Stimulated activated CD4-positive, alpha-beta T cell treated with anti-CD3 and anti-CD28 coated beads, Interleukin-4, amount 100 ng/mL, for 24 hours (primary cell): ENCODE data around the gene CYB561D1.

Source experiments
- DNase-seq: peaks from one replicate; pipeline ENCODE4 v3.0.0-alpha.2; 2020

The CYB561D1 gene

DNA sequence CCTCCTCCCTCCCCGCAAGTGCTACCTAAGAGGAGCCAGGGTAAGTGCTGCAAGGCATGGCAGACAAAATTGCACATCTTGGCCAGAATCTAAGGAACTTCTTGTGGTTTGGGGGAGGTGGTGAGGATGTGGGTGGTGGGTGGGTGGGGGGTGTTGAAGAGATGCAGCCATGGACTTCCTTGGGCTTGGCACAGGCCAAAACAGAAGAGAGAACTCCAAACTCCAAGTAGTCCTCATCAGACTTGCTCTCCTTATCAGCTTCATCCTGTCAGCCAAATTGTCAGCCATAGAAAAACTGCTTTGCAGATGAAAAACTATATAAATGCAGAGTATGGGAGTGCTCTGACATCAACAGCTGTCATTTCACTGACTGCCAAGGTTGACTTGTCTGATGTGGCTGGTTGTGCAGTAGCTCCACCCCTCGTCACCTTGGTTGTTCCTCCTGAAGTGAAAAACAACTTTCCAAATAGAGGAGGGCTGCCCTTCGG lies 8.5 kb downstream of the CYB561D1 start:
- DNase-seq = peak; percentile 43

DNA sequence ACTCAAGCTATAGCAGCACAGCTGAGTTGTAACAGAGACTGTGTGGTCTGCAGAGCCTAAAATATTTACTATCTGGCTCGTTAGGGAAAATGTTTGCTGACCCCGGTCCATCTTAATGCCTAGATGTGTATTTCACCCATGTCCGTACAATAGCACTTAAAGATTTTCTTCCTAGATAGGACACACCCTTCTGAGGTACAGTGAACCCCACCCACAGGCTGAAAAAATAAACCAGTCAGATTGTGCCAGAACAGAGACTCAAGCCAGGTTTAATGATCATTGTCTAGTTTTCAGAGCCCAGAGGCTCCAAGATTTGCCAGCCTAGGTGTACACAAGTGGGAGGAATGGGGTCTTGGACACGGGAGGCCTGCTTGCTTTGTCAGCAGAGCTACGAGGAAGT lies 10.0 kb downstream of the CYB561D1 start:
- no peak for DNase-seq

DNA sequence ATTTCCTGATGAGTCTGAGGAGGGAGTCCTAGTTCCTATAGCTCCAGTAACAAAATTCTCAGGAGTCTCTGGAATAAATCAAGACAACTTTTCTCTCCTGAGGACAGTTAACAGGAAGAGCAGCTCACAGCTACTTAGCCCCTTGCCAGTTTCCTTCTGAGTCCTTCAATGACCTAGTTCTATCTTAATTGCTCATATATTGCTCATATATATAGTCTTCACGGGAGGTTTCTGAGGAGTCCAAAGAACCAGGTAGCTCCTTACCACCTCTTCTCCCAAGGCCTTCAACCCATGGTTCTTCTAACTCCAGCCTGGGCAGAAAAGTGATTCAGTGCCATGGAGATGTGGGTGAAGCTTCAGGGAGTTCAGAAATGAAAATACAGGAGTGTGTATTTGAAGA lies 11.1 kb downstream of the CYB561D1 start:
- no peak for DNase-seq

DNA sequence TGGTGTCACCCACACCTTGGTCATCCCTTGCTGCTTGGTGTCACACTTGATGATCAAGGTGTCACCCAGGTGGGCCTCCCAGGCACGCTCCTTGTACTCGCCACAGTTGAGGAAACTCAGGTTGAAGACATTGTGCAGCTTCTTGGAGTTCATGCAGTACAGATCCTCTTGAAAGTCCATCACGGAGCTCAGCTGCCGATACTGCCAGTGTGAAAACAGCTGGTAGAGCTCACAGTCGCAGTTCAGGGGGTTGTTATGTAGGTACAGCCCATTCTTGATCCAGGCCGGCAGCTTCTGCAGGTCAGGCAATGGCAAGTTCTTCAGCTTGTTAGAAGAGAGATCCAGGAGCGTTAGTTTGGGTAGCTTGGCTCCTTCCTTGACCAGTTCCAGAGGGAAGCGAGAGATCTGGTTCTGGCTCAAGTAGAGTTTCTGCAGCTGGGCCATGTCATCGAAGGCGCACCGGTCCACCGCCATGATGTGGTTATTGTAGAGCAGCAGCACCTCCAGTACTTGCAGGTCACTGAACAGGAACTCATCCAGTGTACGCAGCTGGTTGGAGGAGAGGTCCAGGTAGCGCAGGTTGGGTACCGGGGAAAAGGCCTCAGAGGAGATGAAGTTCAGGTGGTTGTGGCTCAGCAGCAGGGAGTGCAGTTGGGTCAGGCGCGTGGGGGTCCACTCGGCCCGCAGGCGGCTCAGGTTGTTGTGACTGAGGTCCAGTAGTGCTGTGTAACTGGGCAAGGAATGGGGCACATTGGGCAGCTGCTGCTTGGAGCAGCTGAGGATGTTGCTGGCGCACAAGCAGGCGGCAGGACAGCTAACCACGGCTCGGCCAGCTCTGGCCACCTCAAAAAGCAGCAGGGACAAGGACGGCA lies 14.3 kb downstream of the CYB561D1 start:
- no peak for DNase-seq

DNA sequence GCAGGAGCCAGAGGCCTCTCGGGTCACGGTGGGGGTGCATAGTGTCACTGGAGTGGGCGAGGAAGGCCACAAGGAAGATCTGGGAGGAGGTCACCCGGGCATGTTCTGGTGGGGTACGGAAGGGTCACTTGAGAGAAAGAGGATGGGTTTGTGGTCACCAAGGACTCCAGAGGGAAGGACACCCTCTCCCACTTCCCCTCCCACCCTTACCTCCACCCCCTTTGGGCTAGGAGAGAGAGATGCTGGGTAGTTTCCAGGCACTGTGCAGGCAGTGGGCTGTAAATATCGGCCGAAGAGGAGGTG lies 14.9 kb downstream of the CYB561D1 start:
- no peak for DNase-seq

DNA sequence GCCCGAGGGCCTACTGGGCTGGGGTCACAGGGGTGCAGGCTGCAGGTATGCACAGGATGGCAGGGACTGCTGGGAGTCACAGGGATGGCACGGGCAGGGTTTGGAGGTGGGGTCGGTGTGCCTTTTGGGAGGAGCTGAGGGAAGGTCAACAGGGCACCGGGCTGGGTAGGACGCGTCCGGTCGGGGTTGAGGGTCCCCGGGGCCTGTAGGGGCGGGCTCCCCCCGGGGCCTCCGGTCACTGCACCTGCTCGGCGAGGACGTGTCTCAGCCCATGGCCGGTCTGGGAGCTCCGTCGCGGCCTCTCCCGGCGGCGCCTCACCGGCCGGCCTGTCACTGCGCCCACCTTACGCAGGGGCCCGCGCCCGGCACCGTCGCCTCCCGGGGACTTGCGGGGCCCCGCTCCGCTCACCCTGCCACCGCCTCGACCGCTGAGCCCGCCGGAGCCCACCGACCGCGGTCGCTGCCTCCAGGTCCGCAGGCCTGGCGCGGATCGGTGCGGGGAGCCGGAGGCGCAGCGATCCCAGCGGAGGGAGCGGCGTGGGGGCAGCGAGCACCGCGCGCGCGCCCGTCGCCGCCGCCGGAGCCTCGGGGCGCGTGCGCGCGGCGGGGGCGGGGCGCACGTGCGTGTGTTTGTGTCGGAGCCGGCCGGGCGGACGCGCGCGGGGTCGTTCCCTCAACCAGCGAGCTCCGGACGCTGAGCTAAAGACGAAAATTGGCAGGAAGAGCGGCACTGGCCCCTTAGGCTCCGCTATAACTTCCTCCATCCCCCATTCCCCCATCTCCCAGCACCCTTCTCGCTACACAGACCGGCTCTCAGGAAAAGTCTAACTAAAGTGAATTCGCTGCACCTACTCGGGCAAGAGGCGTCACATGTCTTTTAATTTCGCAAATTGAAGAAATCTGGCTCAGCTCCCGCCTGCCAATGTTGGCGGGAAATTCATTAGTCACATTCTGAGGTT lies 15.6 kb downstream of the CYB561D1 start, which contains the start of gene AMIGO1:
AMIGO1 (minus strand) TSS at position 552 of the 959 bp plus-strand sequence. CDS start 815 bp downstream, outside the sequence.
- peak; percentile 67 for DNase-seq

DNA sequence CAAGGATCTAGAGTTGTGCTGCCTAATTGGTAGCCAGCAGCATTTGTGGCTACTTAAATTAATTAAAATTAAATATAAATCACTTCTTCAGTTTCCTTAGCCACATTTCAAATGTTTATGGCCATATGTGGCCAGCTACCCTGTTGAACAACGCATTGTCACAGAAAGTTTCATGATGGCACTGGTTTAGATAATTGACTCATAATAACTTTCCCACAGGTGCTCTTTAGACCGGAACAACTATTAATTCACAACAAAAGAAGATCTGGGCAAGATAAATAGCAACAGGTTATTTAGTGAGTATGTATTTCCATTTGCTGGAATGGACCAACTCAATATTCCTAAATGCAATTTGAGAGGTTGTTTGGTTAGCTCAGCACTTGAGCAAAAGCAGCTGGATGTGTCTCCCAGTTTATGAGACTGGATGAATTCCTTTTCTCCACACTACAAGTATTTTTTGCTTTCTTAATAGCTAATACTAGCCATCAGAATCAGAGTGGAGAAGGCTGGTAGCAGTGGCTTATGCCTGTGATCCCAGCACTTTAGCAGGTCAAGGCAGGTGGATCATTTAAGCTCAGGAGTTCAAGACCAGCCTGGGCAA lies 19.3 kb downstream of the CYB561D1 start:
- DNase-seq = no peak

DNA sequence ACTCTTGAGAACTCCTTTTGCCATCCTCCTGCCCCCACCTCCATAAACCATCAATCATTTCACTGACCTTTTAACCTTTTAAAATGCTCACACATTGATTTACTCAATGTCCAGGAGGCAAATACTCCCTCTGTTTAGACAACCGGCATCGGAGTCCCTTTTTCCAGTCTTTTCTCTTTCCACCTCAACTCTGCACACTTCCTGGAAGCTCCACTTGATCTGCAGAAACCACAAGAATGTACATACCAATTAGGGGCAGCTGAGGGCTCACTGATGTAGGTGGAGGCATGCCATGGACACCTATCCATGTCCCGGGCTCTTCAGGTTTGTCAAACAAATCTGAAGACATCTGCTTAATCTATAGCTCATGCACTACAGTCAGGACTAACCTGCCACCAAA lies 21.0 kb downstream of the CYB561D1 start:
- DNase-seq = no peak

DNA sequence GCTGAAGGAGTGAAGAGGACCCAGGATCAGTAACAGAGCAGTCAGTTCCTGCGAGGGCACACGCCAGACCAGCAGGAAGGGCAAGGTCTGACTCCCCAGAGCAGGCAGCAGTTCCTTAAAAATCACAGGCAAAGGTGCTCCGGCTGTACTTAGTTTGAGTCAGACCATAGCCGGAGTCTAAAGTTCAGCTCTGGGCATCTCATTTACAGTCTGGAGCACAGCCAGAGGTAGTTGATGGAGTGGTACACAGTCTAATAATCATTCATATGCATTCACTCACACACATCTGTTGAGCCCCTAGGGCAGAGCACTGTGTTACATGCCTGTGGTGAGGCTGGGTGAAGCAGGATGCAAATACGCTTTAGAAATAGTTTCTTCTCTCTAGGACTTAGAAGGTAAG lies 23.0 kb downstream of the CYB561D1 start:
- no peak for DNase-seq

DNA sequence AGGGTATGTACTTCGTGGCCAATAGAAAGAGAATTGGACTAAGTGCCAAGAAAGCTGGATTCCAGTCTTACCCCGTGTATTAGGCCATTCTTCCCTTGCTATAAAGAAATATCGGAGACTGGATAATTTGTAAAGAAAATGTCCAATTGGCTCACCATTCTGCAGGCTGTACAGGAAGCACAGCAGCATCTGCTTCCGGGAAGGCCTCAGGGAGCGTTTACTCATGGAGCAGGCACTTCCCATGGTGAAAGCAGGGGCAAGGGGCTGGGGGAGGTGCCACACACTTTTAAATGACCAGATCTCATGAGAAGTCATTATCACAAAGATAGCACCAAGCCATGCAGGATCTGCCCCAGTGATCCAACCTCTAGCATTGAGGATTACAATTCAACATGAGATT lies 23.4 kb downstream of the CYB561D1 start:
- no peak for DNase-seq

DNA sequence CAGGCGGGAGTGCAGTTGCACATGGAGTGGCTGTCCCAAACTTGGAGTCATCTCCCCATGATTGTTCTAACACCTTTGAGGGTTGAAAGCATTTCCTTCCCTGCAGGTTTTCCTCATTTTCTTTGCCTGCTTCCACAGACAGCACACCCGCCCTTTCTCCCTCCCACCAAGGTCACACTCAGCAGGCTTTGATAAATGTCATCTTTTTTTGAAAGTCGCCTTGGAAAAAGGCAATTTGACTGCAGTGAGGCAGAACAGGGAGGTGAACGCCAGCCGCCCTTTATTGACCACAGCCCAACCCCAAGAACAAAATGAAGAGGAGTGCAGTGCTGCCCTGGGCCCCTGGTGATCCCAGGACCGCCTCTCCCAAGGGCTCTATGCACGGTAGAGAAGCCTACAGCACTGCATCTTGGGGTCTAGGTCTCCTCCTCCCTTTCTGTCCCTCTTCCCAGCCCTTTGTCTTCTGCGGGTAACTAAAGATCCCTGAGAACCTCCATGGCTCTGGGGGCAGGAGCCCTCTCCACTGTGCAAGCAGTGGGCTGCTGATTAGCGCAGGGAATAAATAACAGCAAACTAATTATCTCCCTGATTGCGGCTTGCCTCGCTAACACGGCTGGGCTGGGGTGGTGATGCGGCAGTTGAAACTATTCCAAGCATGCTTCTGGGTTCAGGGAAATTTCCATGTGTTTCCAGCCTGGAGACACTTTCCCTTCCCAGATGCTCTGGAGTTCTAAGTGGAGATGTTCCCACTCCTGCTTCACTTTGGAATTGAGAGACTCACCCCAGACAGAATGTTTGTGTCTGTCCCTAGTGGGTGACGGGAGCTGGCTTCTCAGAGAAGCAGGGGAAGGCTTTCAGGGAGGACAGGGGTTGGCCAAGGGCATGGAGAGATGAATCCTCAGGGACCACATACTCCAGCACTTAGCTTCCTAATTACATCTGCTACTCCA lies 27.4 kb downstream of the CYB561D1 start:
- DNase-seq = no peak

DNA sequence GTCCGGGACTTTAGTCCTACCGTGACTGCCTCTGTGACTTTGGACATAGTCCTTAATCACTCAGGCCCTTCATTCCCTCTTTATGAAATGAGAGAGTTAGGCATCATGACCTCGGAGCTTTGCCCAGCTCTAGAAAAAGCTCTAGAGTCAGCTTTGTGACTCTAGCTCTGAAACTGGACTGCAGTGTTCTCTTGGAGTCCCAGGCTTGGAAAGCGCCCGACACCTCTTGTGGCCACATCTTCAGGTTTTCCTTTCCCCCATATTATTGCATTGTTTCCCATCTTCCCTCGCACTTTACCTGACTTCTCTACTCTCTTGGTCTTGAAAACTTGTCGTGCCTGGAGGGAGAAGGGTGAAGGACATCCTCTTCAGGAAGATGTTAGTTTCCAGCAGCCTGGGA lies 28.1 kb downstream of the CYB561D1 start:
- DNase-seq = no peak

DNA sequence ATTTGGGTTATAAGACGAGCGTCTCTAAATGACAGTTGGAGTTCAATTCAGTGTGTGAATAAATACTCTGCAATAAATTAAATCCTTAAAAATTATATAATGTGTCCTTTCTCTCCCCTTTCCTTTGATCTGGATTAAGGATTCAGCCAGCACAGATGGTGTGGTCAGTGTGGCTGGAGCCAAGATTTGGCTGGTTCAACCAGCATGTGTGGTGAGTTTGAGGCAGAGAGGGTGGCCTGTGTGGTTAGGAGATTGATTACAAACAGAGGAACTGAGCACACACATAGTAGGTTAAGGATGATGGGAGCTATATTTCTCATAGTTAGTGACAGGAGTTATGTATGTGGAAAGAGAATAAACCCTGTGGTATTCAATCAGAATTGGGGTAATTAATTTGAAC lies 29.8 kb downstream of the CYB561D1 start:
- no peak for DNase-seq

DNA sequence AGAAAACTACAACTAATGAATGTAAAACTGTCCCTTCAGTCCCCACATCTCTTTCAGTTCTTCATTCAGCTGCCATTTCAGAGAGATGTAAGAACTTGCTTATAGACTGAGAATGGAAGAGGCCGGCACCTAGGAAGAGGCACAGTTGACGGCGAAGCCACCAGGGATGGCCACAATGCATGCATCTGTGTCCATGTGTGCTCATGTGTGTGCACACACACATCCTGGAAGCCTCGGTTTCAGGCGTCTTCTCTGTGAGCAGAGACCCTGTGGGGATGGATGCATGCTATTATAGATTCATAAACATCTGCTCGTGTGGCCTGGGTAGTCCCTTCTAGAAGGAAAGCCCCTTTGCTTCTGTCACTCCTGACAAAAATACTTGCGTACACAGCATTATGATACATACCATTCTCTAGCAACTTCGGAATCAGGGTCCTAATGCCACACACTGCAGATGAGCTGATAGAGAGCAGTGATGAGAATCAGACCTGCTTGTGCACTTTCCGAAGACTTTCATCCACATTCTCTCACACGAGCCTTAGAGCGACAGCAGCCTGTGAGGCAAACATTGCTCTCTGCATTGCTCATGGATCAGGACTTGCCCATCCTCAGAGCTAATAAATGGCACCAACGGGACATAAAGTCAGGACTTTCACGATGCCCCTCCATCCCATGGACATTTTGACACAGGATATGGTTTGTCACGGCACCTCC lies 33.4 kb downstream of the CYB561D1 start:
- no peak for DNase-seq

DNA sequence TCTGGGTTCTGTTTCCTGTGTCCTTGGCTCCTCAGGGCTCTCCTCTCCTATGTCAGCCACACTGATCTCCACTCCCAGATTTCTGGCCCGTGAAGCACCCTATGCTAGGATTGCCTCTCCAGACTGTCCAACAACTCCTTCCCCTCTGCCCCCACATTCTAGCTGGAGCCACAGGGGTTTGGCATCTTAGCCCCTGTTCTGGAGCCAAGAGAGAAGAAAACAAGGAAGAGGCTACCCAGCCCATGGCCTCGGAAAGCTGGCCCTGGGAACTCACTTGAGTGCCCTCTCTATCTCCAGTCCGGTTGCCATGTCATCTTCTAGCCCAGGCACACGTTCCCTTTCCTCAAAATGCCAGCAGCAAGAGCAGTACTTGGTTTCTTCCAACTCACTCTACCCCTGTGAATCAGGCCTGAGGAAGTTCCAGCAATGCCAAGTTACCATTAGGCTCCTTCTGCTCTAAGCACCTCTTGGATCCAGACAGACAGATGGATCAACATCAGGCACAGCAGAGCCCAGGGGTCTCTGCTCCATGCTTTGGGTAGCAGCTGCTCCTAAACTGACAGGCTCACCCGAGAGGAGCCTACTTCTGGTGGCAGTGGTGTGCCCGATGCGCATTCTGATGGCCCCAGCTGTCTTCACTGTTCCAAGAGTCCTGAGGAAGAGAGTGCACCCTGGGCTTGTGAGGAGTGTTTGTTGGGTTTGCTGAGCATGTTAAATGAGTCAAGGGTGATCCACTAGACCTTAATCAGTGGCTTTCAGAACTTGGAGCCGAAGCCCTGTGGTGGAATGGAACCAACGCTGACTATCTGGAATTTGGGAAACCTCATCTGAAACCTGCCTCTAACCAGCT lies 34.2 kb downstream of the CYB561D1 start:
- DNase-seq = no peak

DNA sequence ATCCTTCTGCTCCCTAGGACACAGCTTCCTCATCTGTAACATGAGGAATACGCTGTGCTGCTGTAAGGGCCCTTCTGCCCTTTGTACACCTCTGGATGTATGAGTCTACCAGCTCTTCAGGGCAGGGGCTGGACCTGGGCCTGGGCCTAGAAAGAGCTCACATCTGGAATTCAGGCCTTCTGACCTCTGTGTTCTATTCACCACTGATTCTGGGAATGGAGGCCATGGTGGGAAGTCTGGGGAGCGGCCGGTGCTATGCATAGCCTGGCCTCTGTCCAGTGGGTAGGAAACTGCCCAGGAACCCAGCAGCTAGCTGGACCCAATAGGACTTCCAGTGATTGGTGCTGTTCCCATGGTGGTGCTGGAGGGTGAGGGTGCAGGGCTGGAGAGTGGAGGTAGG lies 34.8 kb downstream of the CYB561D1 start:
- no peak for DNase-seq

DNA sequence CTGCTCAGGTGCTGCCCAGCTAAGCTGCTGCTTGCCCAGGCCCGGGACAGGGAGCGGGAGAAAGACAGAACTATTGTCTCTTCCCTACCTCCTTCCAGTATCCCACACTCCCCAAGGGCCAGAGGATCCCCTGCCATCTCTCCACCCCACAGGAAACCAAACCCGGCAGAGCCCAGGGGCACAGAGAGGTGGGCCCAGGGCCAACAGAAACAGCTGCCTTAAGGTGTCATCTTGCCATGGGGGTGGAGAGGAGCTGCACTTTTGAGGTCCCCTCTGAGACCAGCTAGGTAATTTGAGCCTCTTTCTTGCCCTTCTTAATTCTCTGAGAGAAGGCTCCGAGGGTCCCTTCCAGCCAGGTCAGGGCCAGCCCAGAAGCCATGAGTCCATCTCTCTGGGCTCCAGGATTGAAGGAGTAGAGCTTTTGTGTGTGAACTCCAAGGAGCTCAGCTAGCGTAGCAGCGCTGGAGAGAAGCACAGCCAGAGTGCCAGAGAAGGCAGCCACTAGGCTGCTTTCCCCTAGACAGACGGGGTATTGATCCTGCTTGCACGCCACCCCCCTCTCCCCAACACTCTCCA lies 36.1 kb downstream of the CYB561D1 start:
- DNase-seq = no peak

DNA sequence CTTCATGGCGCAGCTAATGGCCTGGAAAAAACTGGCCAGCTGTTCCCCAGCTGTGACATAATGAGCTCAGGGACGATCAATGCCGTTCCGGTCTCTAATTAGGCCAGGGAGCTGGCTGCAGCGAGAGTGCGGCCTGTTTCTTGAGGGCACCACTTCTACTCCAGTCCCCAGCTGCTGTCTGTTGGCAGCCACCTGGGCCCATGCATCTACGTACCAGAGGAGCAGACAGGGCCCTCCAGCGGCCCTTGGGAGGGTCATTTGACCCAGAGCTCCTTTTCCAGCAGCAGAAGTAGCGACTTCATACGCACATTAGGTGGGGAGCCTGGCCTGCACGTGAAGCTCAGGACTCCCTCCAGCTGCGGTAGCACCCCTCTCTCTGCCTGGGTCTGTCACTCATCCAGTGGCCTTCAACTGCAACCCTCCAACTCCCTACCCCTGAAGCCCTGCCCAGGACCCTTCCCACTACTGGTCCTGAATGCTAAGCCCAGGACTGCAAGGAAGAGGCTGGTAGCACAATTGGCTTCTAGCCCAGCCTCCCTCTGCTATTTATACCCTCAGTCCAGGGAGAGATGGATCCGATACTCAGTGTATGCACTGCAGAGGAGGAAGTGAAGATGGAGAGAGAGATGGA lies 36.7 kb downstream of the CYB561D1 start:
- DNase-seq = no peak

DNA sequence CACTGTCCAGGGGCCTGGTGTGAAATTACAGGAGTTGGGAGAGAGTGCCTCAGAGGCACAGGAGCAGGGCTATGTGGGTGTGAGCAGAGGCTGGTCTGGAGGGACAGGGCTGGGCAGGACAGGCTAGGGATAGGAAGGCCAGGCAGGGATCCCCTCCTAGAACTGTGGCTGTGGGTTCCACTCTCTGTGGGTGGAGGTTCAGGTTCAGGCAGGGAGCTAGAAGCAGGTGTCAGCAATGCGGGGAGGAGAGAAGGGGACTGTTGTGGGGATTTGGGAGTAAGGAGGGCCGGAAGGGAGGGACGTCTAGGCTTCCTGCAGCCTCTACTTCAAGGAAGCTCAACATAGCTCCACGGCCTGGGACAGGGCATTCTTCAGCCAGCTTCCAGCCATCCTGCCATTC lies 37.5 kb downstream of the CYB561D1 start:
- DNase-seq = no peak
